Activated CD4-positive, alpha-beta T cell treated with anti-CD3 and anti-CD28 coated beads, Interleukin-2, Interleukin-6, amounts not matched to agents 100 ng/mL and 50 ng/mL, durations not matched to agents 16 hours and 8 hours (primary cell): ENCODE measurements around the gene PARD3B.
"Not testable (repeated sequence)": the region's sequence is repeated elsewhere in the genome, so short reads cannot be mapped to it uniquely, and the experiment has no call there.

Experiments used
- DNase-seq: peaks from one replicate; pipeline ENCODE4 v3.0.0-alpha.2; 2020

The PARD3B gene

GRCh38 chr2:205456682-205457081, 911.4 kb downstream of the PARD3B start:
- DNase-seq, result no peak

- DNase-seq, result no peak
Measured at GRCh38 chr2:205460217-205460616, 914.9 kb downstream of the PARD3B start.

GRCh38 chr2:205461169-205461568, 915.9 kb downstream of the PARD3B start:
- peak; percentile 28 for DNase-seq

- peak; percentile 67 for DNase-seq
Measured at GRCh38 chr2:205461678-205462665, 916.7 kb downstream of the PARD3B start.

GRCh38 chr2:205462681-205463345, 917.5 kb downstream of the PARD3B start:
- DNase-seq, result peak; percentile 13

GRCh38 chr2:205463466-205464025, 918.3 kb downstream of the PARD3B start:
- no peak for DNase-seq

- no peak for DNase-seq
Measured at GRCh38 chr2:205464681-205465080, 919.4 kb downstream of the PARD3B start.

- no peak for DNase-seq
Measured at GRCh38 chr2:205465791-205466190, 920.5 kb downstream of the PARD3B start.

- no peak for DNase-seq
Measured at GRCh38 chr2:205471776-205472175, 926.5 kb downstream of the PARD3B start.

GRCh38 chr2:205473791-205474190, 928.5 kb downstream of the PARD3B start:
- DNase-seq, result peak; percentile 69

- DNase-seq, result peak; percentile 44
Measured at GRCh38 chr2:205474741-205475415, 929.6 kb downstream of the PARD3B start.

GRCh38 chr2:205475416-205475768, 930.1 kb downstream of the PARD3B start:
- DNase-seq, result no peak

- no peak for DNase-seq
Measured at GRCh38 chr2:205477016-205477705, 931.9 kb downstream of the PARD3B start.

- DNase-seq, result no peak
Measured at GRCh38 chr2:205481861-205482260, 936.6 kb downstream of the PARD3B start.

GRCh38 chr2:205482399-205483081, 937.3 kb downstream of the PARD3B start:
- DNase-seq, result no peak

GRCh38 chr2:205483095-205483494, 937.8 kb downstream of the PARD3B start:
- DNase-seq, result no peak

- no peak for DNase-seq
Measured at GRCh38 chr2:205484215-205484614, 938.9 kb downstream of the PARD3B start.

GRCh38 chr2:205484764-205485163, 939.5 kb downstream of the PARD3B start:
- DNase-seq, result no peak

GRCh38 chr2:205493528-205493927, 948.3 kb downstream of the PARD3B start:
- not testable (repeated sequence) for DNase-seq

GRCh38 chr2:205494537-205495235, 949.4 kb downstream of the PARD3B start:
- no peak for DNase-seq

- no peak for DNase-seq
Measured at GRCh38 chr2:205495819-205496218, 950.5 kb downstream of the PARD3B start.
